GM13977 (cell line): Measurements from ENCODE around the gene TMEM132C.
A peak's percentile ranks its signal among the peaks of the same experiment; 100 is the strongest.

Experiments
- DNase-seq: peaks from one replicate; pipeline ENCODE4 v3.0.0; 2012; ENCODE audit warnings: low spot score
- in situ Hi-C: fragments of 300-500 bp; cut with MboI; formaldehyde crosslinking; loops from one replicate; pipeline ENCODE4 v1.12.0; 2022; ENCODE audit warnings: low sequenced_read_pairs, low pct_unique_long_range_greater_than_20kb, mixed read lengths, inconsistent platforms; ENCODE audit not compliant: unreplicated experiment
- TF ChIP-seq, protein P1 (sequence below): IDR thresholded peaks from 2 replicates; pipeline ENCODE4 v1.5.1; 2012; ENCODE audit warnings: mild to moderate bottlenecking, control low read depth; ENCODE audit not compliant: insufficient read depth; ENCODE audit errors: extremely low read depth, missing control alignments

TMEM132C gene

GRCh38 chr12:128613837-128614590 is 347.0 kb downstream of the TMEM132C start:
- TF ChIP-seq, protein P1, sequence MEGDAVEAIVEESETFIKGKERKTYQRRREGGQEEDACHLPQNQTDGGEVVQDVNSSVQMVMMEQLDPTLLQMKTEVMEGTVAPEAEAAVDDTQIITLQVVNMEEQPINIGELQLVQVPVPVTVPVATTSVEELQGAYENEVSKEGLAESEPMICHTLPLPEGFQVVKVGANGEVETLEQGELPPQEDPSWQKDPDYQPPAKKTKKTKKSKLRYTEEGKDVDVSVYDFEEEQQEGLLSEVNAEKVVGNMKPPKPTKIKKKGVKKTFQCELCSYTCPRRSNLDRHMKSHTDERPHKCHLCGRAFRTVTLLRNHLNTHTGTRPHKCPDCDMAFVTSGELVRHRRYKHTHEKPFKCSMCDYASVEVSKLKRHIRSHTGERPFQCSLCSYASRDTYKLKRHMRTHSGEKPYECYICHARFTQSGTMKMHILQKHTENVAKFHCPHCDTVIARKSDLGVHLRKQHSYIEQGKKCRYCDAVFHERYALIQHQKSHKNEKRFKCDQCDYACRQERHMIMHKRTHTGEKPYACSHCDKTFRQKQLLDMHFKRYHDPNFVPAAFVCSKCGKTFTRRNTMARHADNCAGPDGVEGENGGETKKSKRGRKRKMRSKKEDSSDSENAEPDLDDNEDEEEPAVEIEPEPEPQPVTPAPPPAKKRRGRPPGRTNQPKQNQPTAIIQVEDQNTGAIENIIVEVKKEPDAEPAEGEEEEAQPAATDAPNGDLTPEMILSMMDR: peak; percentile 4
- no peak for DNase-seq
- in situ Hi-C loops: no loop called here

DNA sequence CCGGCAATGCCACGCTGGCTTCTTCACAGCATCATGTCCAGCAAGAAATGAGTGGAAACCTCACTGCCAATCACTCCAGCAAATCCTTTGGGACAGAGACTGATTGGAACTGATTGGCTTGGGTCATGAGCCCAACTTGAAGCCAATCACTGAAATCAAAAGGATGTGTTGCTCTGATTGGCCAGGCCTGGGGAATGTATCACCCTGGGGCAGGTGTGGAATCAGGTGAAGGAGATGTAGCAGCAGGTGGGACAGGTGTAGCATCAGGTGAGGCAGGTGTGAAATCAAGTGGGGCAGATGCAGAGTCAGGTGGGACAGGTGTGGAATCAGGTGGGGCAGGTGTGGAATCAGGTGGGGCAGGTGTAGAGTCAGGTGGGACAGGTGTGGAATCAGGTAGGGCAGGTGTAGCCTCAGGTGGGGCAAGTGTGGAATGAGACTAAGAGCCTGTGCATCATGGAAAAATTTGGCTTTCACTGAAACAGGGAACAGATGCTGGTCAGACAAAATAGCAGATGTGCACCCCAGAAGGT is 350.4 kb downstream of the TMEM132C start:
- DNase-seq: no peak
- TF ChIP-seq, protein P1: no peak
- in situ Hi-C loops: no loop called here

- TF ChIP-seq, protein P1: no peak
- in situ Hi-C loops: no loop called here
- DNase-seq: no peak
Measured at GRCh38 chr12:128619263-128619662, 352.3 kb downstream of the TMEM132C start.

GRCh38 chr12:128621304-128621703 is 354.3 kb downstream of the TMEM132C start:
- DNase-seq: no peak
- in situ Hi-C loops: no loop called here

GRCh38 chr12:128623748-128624147 is 356.8 kb downstream of the TMEM132C start:
- TF ChIP-seq, protein P1: no peak
- no peak for DNase-seq
- in situ Hi-C loops: no loop called here

More at GRCh38 chr12:128621304-128621703, 354.3 kb downstream of the TMEM132C start:
- TF ChIP-seq, protein P1: no peak

- in situ Hi-C loops: no loop called here
- DNase-seq: no peak
- TF ChIP-seq, protein P1: no peak
Measured at GRCh38 chr12:128626808-128627320, 359.9 kb downstream of the TMEM132C start.
